Activated CD8-positive, alpha-beta memory T cell treated with anti-CD3 and anti-CD28 coated beads, Interleukin-2, amount 10 ng/mL, durations not matched to agents 7 days and 5 days (primary cell): ENCODE results near the gene CRADD. TPM values are rescaled to one million over a fixed set of nuclear protein-coding genes. Genes with fewer than 3 reads are reported as not detected.

Experiments
- ATAC-seq: fragments of 150-1000 bp; cut with Tn5 transposase; one replicate; pipeline ENCODE4 v1.10.0; 2021; ENCODE audit warnings: moderate library complexity
- CTCF ChIA-PET: fragments of 350-600 bp; sonication (Branson Sonifier 250); formaldehyde crosslinking; loops from one replicate; lab custom pipeline; 2021; ENCODE audit warnings: antibody characterized with exemption; lab: Charles Lee
- DNase-seq: peaks from one replicate; pipeline ENCODE4 v3.0.0-alpha.2; 2020
- H3K27ac Mint-ChIP-seq: one replicate; pipeline ENCODE4 v1.8.0; 2021; ENCODE audit warnings: mild to moderate bottlenecking, mixed read lengths
- H3K27me3 Mint-ChIP-seq: one replicate; pipeline ENCODE4 v1.8.0; 2021; ENCODE audit warnings: mixed read lengths
- H3K36me3 Mint-ChIP-seq: one replicate; pipeline ENCODE4 v1.8.0; 2021; ENCODE audit warnings: mild to moderate bottlenecking, mixed read lengths
- H3K4me1 Mint-ChIP-seq: one replicate; pipeline ENCODE4 v1.8.0; 2021; ENCODE audit warnings: mixed read lengths
- H3K4me3 Mint-ChIP-seq: one replicate; pipeline ENCODE4 v1.8.0; 2021; ENCODE audit warnings: mild to moderate bottlenecking, moderate library complexity, mixed read lengths
- H3K9me3 Mint-ChIP-seq: one replicate; pipeline ENCODE4 v1.8.0; 2022; ENCODE audit warnings: low read depth, mixed read lengths
- total RNA-seq, 2 experiments: library from RNA; stranded (reverse); gene quantifications; one replicate each; pipeline ENCODE4 v1.2.3, GENCODE V29; 2021

CRADD gene
- total RNA-seq, 2 experiments from 2014 or later = 10.8 to 13.1 TPM

- CTCF ChIA-PET = interaction anchor here (1.0 to 1.2 kb wide), 2 partner anchors 70 to 363 kb away, joined by 3 read pairs; no protein-coding TSS in a partner anchor
- H3K4me1 Mint-ChIP-seq = peaks cover 26% of the 10 kb centered on the region
- H3K27me3 Mint-ChIP-seq = no peaks in the 10 kb centered on the region
- no peak for ATAC-seq
- no peak for DNase-seq
- peaks cover 2% of the 10 kb centered on the region for H3K36me3 Mint-ChIP-seq
- no peak overlapping the region for H3K27ac Mint-ChIP-seq
- H3K9me3 Mint-ChIP-seq = no peaks in the 10 kb centered on the region
- H3K4me3 Mint-ChIP-seq = no peak overlapping the region
Measured at GRCh38 chr12:93738199-93739058, 61.3 kb downstream of the CRADD start.

GRCh38 chr12:93740751-93741150 is 63.6 kb downstream of the CRADD start:
- DNase-seq (no peak), ATAC-seq (no peak)
- H3K4me3 Mint-ChIP-seq = peak overlapping the region; percentile 83
- CTCF ChIA-PET = interaction anchor here (0.6 to 3.9 kb wide), 7 partner anchors 8 to 363 kb away, joined by 3 to 25 read pairs (median 6); no protein-coding TSS in a partner anchor
- no peaks in the 10 kb centered on the region for H3K27me3 Mint-ChIP-seq
- peaks cover 25% of the 10 kb centered on the region for H3K4me1 Mint-ChIP-seq
- H3K36me3 Mint-ChIP-seq = no peaks in the 10 kb centered on the region
- H3K9me3 Mint-ChIP-seq = no peaks in the 10 kb centered on the region
- no peak overlapping the region for H3K27ac Mint-ChIP-seq

- Mint-ChIP-seq H3K36me3 (no peaks in the 10 kb centered on the region), H3K9me3 (no peaks in the 10 kb centered on the region), H3K27ac (peak overlapping the region; percentile 90), H3K4me1 (peaks cover 25% of the 10 kb centered on the region), H3K4me3 (peak overlapping the region; percentile 83), H3K27me3 (no peaks in the 10 kb centered on the region)
- CTCF ChIA-PET = interaction anchor here (0.5 to 3.9 kb wide), 14 partner anchors 9 to 362 kb away, joined by 3 to 25 read pairs (median 4); partner anchors contain the start of genes CRADD and SOCS2
- no peak for DNase-seq
- peak; percentile 50 for ATAC-seq
Measured at GRCh38 chr12:93741659-93742109, 64.5 kb downstream of the CRADD start.

- Mint-ChIP-seq H3K9me3 (no peaks in the 10 kb centered on the region), H3K36me3 (no peaks in the 10 kb centered on the region), H3K27ac (peak overlapping the region; percentile 90), H3K4me1 (peaks cover 25% of the 10 kb centered on the region), H3K4me3 (peak overlapping the region; percentile 83), H3K27me3 (no peaks in the 10 kb centered on the region)
- ATAC-seq = peak; percentile 98
- peak; percentile 74 for DNase-seq
- CTCF ChIA-PET = interaction anchor here (0.9 to 3.9 kb wide), 11 partner anchors 10 to 361 kb away, joined by 3 to 25 read pairs (median 4); no protein-coding TSS in a partner anchor
Measured at GRCh38 chr12:93742110-93742934, 65.1 kb downstream of the CRADD start.

GRCh38 chr12:93743229-93743998 is 66.2 kb downstream of the CRADD start:
- DNase-seq = no peak
- CTCF ChIA-PET = interaction anchor here (3.9 kb wide), 1 partner anchor 358 kb away, joined by 25 read pairs; no protein-coding TSS in a partner anchor
- no peak overlapping the region for H3K27ac Mint-ChIP-seq

GRCh38 chr12:93743999-93744689 is 67.0 kb downstream of the CRADD start:
- no peaks in the 10 kb centered on the region for H3K27me3 Mint-ChIP-seq
- ATAC-seq = no peak
- no peak overlapping the region for H3K27ac Mint-ChIP-seq
- H3K4me3 Mint-ChIP-seq = no peak overlapping the region
- H3K9me3 Mint-ChIP-seq = no peaks in the 10 kb centered on the region
- H3K4me1 Mint-ChIP-seq = peaks cover 24% of the 10 kb centered on the region
- DNase-seq = no peak
- CTCF ChIA-PET = interaction anchor here (3.9 kb wide), 1 partner anchor 358 kb away, joined by 25 read pairs; no protein-coding TSS in a partner anchor
- no peaks in the 10 kb centered on the region for H3K36me3 Mint-ChIP-seq

More at GRCh38 chr12:93743229-93743998, 66.2 kb downstream of the CRADD start:
- H3K36me3 Mint-ChIP-seq = no peaks in the 10 kb centered on the region
- ATAC-seq = no peak
- no peak overlapping the region for H3K4me3 Mint-ChIP-seq
- no peaks in the 10 kb centered on the region for H3K9me3 Mint-ChIP-seq
- H3K27me3 Mint-ChIP-seq = no peaks in the 10 kb centered on the region
- H3K4me1 Mint-ChIP-seq = peaks cover 25% of the 10 kb centered on the region

GRCh38 chr12:93745286-93745685 is 68.1 kb downstream of the CRADD start:
- CTCF ChIA-PET = interaction anchor here (1.6 kb wide), 1 partner anchor 357 kb away, joined by 8 read pairs; no protein-coding TSS in a partner anchor
- ATAC-seq = no peak

GRCh38 chr12:93746572-93747168 is 69.5 kb downstream of the CRADD start:
- Mint-ChIP-seq H3K27ac (no peak overlapping the region), H3K4me3 (no peak overlapping the region), H3K27me3 (no peaks in the 10 kb centered on the region), H3K4me1 (peaks cover 15% of the 10 kb centered on the region), H3K36me3 (no peaks in the 10 kb centered on the region), H3K9me3 (no peaks in the 10 kb centered on the region)
- CTCF ChIA-PET = interaction anchor here (1.6 kb wide), 1 partner anchor 355 kb away, joined by 8 read pairs; no protein-coding TSS in a partner anchor
- DNase-seq = no peak
- ATAC-seq = no peak

More at GRCh38 chr12:93745286-93745685, 68.1 kb downstream of the CRADD start:
- Mint-ChIP-seq H3K4me3 (no peak overlapping the region), H3K9me3 (no peaks in the 10 kb centered on the region), H3K4me1 (peaks cover 25% of the 10 kb centered on the region), H3K27ac (no peak overlapping the region), H3K27me3 (no peaks in the 10 kb centered on the region), H3K36me3 (no peaks in the 10 kb centered on the region)
- DNase-seq = no peak

- no peak overlapping the region for H3K4me3 Mint-ChIP-seq
- peaks cover 8% of the 10 kb centered on the region for H3K9me3 Mint-ChIP-seq
- no peaks in the 10 kb centered on the region for H3K27me3 Mint-ChIP-seq
- peak overlapping the region; percentile 41 for H3K27ac Mint-ChIP-seq
- DNase-seq = no peak
- H3K36me3 Mint-ChIP-seq = peaks cover 7% of the 10 kb centered on the region
- no peak for ATAC-seq
- CTCF ChIA-PET = interaction anchor here (0.5 to 1.3 kb wide), 5 partner anchors 14 to 353 kb away, joined by 3 to 4 read pairs (median 3); no protein-coding TSS in a partner anchor
- peaks cover 5% of the 10 kb centered on the region for H3K4me1 Mint-ChIP-seq
Measured at GRCh38 chr12:93748672-93749383, 71.7 kb downstream of the CRADD start.

GRCh38 chr12:93749515-93749914 is 72.3 kb downstream of the CRADD start:
- H3K27me3 Mint-ChIP-seq = no peaks in the 10 kb centered on the region
- peaks cover 5% of the 10 kb centered on the region for H3K4me1 Mint-ChIP-seq
- CTCF ChIA-PET = interaction anchor here (0.9 to 1.3 kb wide), 4 partner anchors 13 to 353 kb away, joined by 3 to 4 read pairs (median 3); no protein-coding TSS in a partner anchor
- ATAC-seq (no peak), DNase-seq (no peak)
- peaks cover 10% of the 10 kb centered on the region for H3K36me3 Mint-ChIP-seq
- no peak overlapping the region for H3K27ac Mint-ChIP-seq
- H3K4me3 Mint-ChIP-seq = no peak overlapping the region
- H3K9me3 Mint-ChIP-seq = peaks cover 11% of the 10 kb centered on the region

GRCh38 chr12:93750056-93750455 is 72.9 kb downstream of the CRADD start:
- no peak for DNase-seq
- Mint-ChIP-seq H3K4me1 (peaks cover 5% of the 10 kb centered on the region), H3K27ac (no peak overlapping the region), H3K4me3 (no peak overlapping the region), H3K9me3 (peaks cover 11% of the 10 kb centered on the region), H3K27me3 (no peaks in the 10 kb centered on the region), H3K36me3 (peaks cover 14% of the 10 kb centered on the region)
- CTCF ChIA-PET = no interaction called here
- ATAC-seq = no peak
